HL-60 (cell line): ENCODE measurements around the gene SLFN12L.

Source experiments
- POLR2AphosphoS5 ChIP-seq: IDR thresholded peaks from 2 replicates; pipeline ENCODE4 v1.6.1; 2012; ENCODE audit warnings: low read depth
- REST ChIP-seq: IDR thresholded peaks from 2 replicates; pipeline ENCODE4 v1.6.1; 2012; ENCODE audit warnings: low read depth; ENCODE audit not compliant: insufficient replicate concordance
- TF ChIP-seq, protein P1 (sequence below): IDR thresholded peaks from one replicate; pipeline ENCODE4 v1.5.1; 2011; ENCODE audit warnings: low read length, control low read depth, inconsistent platforms; ENCODE audit not compliant: insufficient read depth

- TF ChIP-seq, protein P1, sequence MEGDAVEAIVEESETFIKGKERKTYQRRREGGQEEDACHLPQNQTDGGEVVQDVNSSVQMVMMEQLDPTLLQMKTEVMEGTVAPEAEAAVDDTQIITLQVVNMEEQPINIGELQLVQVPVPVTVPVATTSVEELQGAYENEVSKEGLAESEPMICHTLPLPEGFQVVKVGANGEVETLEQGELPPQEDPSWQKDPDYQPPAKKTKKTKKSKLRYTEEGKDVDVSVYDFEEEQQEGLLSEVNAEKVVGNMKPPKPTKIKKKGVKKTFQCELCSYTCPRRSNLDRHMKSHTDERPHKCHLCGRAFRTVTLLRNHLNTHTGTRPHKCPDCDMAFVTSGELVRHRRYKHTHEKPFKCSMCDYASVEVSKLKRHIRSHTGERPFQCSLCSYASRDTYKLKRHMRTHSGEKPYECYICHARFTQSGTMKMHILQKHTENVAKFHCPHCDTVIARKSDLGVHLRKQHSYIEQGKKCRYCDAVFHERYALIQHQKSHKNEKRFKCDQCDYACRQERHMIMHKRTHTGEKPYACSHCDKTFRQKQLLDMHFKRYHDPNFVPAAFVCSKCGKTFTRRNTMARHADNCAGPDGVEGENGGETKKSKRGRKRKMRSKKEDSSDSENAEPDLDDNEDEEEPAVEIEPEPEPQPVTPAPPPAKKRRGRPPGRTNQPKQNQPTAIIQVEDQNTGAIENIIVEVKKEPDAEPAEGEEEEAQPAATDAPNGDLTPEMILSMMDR = no peak
- no peak for TF ChIP-seq POLR2AphosphoS5
- TF ChIP-seq REST = no peak
Measured at GRCh38 chr17:35519439-35519838, 18.0 kb downstream of the SLFN12L start.
